ENCODE measurements around the gene BTD.

BTD gene

GRCh38 chr3:15579051-15579450 is 22.5 kb upstream of the BTD start:
- no peak for TF ChIP-seq TOX (CRISPR knock-in tag; IDR thresholded peaks at IDR 0.05; ENCODE audit: borderline replicate concordance)
- TF ChIP-seq TSHZ2 (CRISPR knock-in tag; IDR thresholded peaks at IDR 0.05) = no peak
- TF ChIP-seq ZC3H10 (CRISPR knock-in tag; IDR thresholded peaks at IDR 0.05) = no peak
- no peak for TF ChIP-seq PPARA (CRISPR knock-in tag; IDR thresholded peaks at IDR 0.05; ENCODE audit: borderline replicate concordance)
- TF ChIP-seq CREB5 (CRISPR knock-in tag; IDR thresholded peaks at IDR 0.05; ENCODE audit: low read depth) = no peak
- TF ChIP-seq, protein P1, sequence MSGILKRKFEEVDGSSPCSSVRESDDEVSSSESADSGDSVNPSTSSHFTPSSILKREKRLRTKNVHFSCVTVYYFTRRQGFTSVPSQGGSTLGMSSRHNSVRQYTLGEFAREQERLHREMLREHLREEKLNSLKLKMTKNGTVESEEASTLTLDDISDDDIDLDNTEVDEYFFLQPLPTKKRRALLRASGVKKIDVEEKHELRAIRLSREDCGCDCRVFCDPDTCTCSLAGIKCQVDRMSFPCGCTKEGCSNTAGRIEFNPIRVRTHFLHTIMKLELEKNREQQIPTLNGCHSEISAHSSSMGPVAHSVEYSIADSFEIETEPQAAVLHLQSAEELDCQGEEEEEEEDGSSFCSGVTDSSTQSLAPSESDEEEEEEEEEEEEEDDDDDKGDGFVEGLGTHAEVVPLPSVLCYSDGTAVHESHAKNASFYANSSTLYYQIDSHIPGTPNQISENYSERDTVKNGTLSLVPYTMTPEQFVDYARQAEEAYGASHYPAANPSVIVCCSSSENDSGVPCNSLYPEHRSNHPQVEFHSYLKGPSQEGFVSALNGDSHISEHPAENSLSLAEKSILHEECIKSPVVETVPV (CRISPR knock-in tag; IDR thresholded peaks at IDR 0.05) = no peak
- no peak for TF ChIP-seq GLIS3 (CRISPR knock-in tag; IDR thresholded peaks at IDR 0.05)
- no peak for TF ChIP-seq ZFP3 (CRISPR knock-in tag; IDR thresholded peaks at IDR 0.05)
- TF ChIP-seq BACH2 (CRISPR knock-in tag; IDR thresholded peaks at IDR 0.05; ENCODE audit: borderline replicate concordance) = no peak
- TF ChIP-seq ESRRG (CRISPR knock-in tag; IDR thresholded peaks at IDR 0.05) = no peak
- no peak for TF ChIP-seq SNAI2 (CRISPR knock-in tag; IDR thresholded peaks at IDR 0.05)
- TF ChIP-seq TCF4 (CRISPR knock-in tag; IDR thresholded peaks at IDR 0.05; ENCODE audit: borderline replicate concordance) = no peak
- TF ChIP-seq, protein P2, sequence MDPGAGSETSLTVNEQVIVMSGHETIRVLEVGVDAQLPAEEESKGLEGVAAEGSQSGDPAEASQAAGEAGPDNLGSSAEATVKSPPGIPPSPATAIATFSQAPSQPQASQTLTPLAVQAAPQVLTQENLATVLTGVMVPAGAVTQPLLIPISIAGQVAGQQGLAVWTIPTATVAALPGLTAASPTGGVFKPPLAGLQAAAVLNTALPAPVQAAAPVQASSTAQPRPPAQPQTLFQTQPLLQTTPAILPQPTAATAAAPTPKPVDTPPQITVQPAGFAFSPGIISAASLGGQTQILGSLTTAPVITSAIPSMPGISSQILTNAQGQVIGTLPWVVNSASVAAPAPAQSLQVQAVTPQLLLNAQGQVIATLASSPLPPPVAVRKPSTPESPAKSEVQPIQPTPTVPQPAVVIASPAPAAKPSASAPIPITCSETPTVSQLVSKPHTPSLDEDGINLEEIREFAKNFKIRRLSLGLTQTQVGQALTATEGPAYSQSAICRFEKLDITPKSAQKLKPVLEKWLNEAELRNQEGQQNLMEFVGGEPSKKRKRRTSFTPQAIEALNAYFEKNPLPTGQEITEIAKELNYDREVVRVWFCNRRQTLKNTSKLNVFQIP (CRISPR knock-in tag; IDR thresholded peaks at IDR 0.05; ENCODE audit: borderline replicate concordance, low read depth) = no peak
- TF ChIP-seq ZNF565 (CRISPR knock-in tag; conservative IDR thresholded peaks at IDR 0.05; ENCODE audit: low read depth) = no peak
- no peak for TF ChIP-seq ISL1 (CRISPR knock-in tag; IDR thresholded peaks at IDR 0.05)
- TF ChIP-seq ARNTL (CRISPR knock-in tag; IDR thresholded peaks at IDR 0.05; ENCODE audit: borderline replicate concordance, low read depth) = no peak
- no peak for TF ChIP-seq RARB (CRISPR knock-in tag; IDR thresholded peaks at IDR 0.05)
- no peak for TF ChIP-seq ZNF8 (CRISPR knock-in tag; IDR thresholded peaks at IDR 0.05)
- TF ChIP-seq ZNF70 (CRISPR knock-in tag; IDR thresholded peaks at IDR 0.05) = no peak
- TF ChIP-seq, protein P3, sequence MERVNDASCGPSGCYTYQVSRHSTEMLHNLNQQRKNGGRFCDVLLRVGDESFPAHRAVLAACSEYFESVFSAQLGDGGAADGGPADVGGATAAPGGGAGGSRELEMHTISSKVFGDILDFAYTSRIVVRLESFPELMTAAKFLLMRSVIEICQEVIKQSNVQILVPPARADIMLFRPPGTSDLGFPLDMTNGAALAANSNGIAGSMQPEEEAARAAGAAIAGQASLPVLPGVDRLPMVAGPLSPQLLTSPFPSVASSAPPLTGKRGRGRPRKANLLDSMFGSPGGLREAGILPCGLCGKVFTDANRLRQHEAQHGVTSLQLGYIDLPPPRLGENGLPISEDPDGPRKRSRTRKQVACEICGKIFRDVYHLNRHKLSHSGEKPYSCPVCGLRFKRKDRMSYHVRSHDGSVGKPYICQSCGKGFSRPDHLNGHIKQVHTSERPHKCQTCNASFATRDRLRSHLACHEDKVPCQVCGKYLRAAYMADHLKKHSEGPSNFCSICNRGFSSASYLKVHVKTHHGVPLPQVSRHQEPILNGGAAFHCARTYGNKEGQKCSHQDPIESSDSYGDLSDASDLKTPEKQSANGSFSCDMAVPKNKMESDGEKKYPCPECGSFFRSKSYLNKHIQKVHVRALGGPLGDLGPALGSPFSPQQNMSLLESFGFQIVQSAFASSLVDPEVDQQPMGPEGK (CRISPR knock-in tag; IDR thresholded peaks at IDR 0.05; ENCODE audit: borderline replicate concordance) = no peak
- peak; percentile 22 for ATAC-seq

GRCh38 chr3:15581471-15582394 is 19.8 kb upstream of the BTD start:
- TF ChIP-seq TOX (CRISPR knock-in tag; IDR thresholded peaks at IDR 0.05; ENCODE audit: borderline replicate concordance) (no peak), ISL1 (CRISPR knock-in tag; IDR thresholded peaks at IDR 0.05) (peak; percentile 90), OSR1 (CRISPR knock-in tag; IDR thresholded peaks at IDR 0.05) (no peak)
- ATAC-seq = peak; percentile 40

Data from SK-N-SH treated with all-trans-retinoic acid at 6 μM for 48 hours (cell line).